Panc1 (cell line): ENCODE measurements around the gene SOWAHC.
"Not testable (repeated sequence)": the region's sequence is repeated elsewhere in the genome, so short reads cannot be mapped to it uniquely, and the experiment has no call there.

Source experiments
- POLR2AphosphoS5 ChIP-seq: IDR thresholded peaks from 2 replicates; pipeline ENCODE4 v1.6.1; 2012; ENCODE audit warnings: mild to moderate bottlenecking, low read depth, low read length, moderate library complexity
- TCF7L2 ChIP-seq: IDR thresholded peaks from 2 replicates; pipeline ENCODE4 v1.6.1; 2011; ENCODE audit warnings: mild to moderate bottlenecking, low read depth, low read length, inconsistent platforms
- TF ChIP-seq, protein P1 (sequence below): fragments of 450-650 bp; IDR thresholded peaks from 2 replicates; pipeline ENCODE4 v1.5.1; 2017; ENCODE audit warnings: mild to moderate bottlenecking

DNA sequence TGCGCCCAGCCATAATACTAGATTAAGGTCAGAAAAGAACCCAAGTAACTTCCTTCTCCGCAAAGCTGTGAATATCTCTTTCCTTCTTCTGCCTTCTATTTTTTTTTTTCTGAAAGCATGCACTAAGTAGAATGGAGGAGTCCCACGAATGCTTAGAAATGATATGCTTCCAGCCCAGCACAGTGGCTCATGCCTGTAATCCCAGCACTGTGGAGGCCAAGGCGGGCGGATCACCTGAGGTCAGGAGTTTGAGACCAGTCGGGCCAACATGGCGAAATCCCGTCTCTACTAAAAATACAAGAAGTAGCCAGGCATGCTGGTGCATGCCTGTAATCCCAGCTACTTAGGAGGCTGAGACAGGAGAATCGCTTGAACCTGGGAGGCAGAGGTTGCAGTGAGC is 25.8 kb downstream of the SOWAHC start:
- not testable (repeated sequence) for TF ChIP-seq TCF7L2, POLR2AphosphoS5
- TF ChIP-seq, protein P1, sequence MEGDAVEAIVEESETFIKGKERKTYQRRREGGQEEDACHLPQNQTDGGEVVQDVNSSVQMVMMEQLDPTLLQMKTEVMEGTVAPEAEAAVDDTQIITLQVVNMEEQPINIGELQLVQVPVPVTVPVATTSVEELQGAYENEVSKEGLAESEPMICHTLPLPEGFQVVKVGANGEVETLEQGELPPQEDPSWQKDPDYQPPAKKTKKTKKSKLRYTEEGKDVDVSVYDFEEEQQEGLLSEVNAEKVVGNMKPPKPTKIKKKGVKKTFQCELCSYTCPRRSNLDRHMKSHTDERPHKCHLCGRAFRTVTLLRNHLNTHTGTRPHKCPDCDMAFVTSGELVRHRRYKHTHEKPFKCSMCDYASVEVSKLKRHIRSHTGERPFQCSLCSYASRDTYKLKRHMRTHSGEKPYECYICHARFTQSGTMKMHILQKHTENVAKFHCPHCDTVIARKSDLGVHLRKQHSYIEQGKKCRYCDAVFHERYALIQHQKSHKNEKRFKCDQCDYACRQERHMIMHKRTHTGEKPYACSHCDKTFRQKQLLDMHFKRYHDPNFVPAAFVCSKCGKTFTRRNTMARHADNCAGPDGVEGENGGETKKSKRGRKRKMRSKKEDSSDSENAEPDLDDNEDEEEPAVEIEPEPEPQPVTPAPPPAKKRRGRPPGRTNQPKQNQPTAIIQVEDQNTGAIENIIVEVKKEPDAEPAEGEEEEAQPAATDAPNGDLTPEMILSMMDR: not testable (repeated sequence)
